Bronchial epithelial cell (primary cell): Measurements from ENCODE around the gene MAGI2. TPM values are rescaled to one million over a fixed set of nuclear protein-coding genes. Genes with fewer than 3 reads are reported as not detected.

Experiments
- DNase-seq: peaks from one replicate; pipeline ENCODE4 v3.0.0-alpha.2; 2010; ENCODE audit warnings: low read depth
- FAIRE-seq: peaks from 2 replicates; lab custom pipeline; 2011; peaks lifted over from hg19 to GRCh38; lab: Jason Lieb, UNC
- H3K27me3 ChIP-seq: 2 replicates; pipeline ENCODE4 v1.5.1; 2011; ENCODE audit warnings: low read length; ENCODE audit not compliant: control insufficient read depth, insufficient read depth
- H3K36me3 ChIP-seq: 2 replicates; pipeline ENCODE4 v1.5.1; 2011; ENCODE audit warnings: low read length; ENCODE audit not compliant: control insufficient read depth, insufficient read depth
- H3K4me3 ChIP-seq: 2 replicates; pipeline ENCODE4 v1.5.1; 2011; ENCODE audit warnings: mild to moderate bottlenecking, low read depth, low read length, control low read depth
- total RNA-seq: library from RNA; depleted of rRNA; stranded (reverse); fragments of >200 nt; gene quantifications from 2 replicates; pipeline ENCODE4 v1.2.1, GENCODE V29; 2014
- TF ChIP-seq, protein P1 (sequence below): IDR thresholded peaks from 2 replicates; pipeline ENCODE4 v1.5.1; 2011; ENCODE audit warnings: mild to moderate bottlenecking, moderate library complexity, low read length, control low read depth, inconsistent platforms; ENCODE audit not compliant: insufficient read depth, severe bottlenecking

Gene MAGI2
- total RNA-seq, 1 donor from 2014 or later, result 2.6 TPM

DNA sequence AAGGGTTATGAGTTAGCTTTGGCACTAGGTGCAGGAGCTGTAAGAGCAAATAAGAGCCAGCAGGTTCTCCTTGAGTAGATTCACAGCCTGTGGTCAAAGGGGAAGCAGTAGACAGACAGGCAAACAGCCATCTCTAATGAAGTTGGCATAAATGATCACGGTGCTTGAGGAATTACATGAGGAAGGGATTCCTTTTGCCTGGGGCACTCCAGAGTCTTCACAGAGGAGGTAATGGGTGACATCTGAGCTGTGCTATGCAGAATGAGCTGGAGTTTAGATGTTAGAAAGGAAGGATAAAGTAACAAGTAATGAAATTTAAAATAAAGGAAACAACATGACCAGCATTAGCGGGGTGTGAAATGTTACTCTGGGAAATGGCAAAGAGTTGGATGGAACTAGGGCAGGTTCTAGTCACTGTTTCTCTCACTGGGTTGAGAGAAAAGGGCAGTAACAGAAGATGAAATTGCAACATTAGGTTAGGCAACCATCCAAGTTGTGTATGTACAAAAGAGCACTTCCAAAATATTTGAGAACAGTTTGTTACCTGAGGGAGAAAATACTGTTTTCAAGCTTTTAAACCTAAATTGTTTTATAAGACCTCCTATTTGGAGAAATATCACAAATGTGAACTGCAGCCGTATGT lies 1041.1 kb downstream of the MAGI2 start:
- Histone ChIP-seq H3K27me3 (no peaks in the 10 kb centered on the region), H3K4me3 (no peak overlapping the region), H3K36me3 (no peaks in the 10 kb centered on the region)
- peak; percentile 3 for DNase-seq
- no peak for FAIRE-seq
- TF ChIP-seq, protein P1, sequence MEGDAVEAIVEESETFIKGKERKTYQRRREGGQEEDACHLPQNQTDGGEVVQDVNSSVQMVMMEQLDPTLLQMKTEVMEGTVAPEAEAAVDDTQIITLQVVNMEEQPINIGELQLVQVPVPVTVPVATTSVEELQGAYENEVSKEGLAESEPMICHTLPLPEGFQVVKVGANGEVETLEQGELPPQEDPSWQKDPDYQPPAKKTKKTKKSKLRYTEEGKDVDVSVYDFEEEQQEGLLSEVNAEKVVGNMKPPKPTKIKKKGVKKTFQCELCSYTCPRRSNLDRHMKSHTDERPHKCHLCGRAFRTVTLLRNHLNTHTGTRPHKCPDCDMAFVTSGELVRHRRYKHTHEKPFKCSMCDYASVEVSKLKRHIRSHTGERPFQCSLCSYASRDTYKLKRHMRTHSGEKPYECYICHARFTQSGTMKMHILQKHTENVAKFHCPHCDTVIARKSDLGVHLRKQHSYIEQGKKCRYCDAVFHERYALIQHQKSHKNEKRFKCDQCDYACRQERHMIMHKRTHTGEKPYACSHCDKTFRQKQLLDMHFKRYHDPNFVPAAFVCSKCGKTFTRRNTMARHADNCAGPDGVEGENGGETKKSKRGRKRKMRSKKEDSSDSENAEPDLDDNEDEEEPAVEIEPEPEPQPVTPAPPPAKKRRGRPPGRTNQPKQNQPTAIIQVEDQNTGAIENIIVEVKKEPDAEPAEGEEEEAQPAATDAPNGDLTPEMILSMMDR, result no peak

DNA sequence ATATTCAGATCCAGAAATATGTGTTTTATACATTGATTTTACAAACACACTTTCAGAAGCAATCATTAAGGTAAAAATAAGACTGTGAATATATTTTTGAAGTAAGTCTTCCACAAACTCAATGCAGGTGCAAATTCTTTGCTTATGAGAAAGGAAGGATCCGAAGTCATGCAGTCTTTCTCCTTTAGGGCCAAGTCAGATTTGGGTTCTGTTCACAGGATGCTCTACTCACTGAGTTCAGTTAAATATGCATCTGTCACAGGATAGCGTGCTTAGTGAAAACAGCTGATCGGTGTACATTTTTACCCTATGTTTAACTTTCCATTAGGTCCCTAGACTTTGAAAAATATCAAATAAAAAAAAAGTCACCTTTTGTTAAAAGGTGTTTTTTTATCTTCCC lies 1046.4 kb downstream of the MAGI2 start:
- no peaks in the 10 kb centered on the region for H3K27me3 ChIP-seq
- DNase-seq (no peak), FAIRE-seq (no peak)
- no peak overlapping the region for H3K4me3 ChIP-seq
- no peaks in the 10 kb centered on the region for H3K36me3 ChIP-seq
- TF ChIP-seq, protein P1, result no peak

DNA sequence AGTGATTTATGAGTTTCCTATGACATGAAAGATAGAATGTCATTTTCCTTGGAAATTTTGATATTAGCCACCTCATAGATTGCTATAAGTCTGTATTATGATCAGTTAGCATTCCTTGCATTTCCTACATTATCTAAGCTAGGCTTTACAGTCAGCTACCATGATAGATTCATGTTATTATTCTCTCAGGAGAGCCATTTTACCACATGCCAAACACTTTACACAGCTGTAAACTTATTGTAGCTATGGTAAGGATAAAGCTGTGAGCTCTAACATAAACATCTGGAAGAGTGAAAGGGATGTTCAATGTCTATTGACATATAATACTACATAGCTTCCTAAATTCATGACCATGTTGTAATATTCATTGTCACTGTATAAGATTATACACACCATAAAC lies 1046.9 kb downstream of the MAGI2 start:
- H3K4me3 ChIP-seq, result no peak overlapping the region
- TF ChIP-seq, protein P1, result no peak
- FAIRE-seq, result no peak
- no peaks in the 10 kb centered on the region for H3K36me3 ChIP-seq
- no peak for DNase-seq
- no peaks in the 10 kb centered on the region for H3K27me3 ChIP-seq

DNA sequence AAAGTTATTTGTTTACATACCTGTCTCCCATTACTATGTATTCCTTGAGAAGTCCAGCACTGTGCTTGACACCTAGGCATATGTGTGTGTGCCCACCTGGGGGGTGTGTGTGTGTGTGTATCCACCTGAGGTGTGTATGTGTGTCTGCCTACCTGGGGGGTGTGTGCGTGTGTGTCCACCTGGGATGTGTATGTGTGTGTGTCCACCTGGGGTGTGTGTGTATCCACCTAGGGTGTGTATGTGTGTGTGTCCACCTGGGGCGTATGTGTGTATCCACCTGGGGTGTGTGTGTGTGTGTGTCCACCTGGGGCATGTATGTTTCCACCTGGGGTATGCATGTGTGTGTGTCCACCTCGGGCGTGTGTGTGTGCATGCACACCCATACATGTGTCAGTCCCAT lies 1051.4 kb downstream of the MAGI2 start:
- FAIRE-seq (no peak), DNase-seq (no peak)
- no peaks in the 10 kb centered on the region for H3K27me3 ChIP-seq
- no peaks in the 10 kb centered on the region for H3K36me3 ChIP-seq
- no peak overlapping the region for H3K4me3 ChIP-seq
- TF ChIP-seq, protein P1, result no peak

DNA sequence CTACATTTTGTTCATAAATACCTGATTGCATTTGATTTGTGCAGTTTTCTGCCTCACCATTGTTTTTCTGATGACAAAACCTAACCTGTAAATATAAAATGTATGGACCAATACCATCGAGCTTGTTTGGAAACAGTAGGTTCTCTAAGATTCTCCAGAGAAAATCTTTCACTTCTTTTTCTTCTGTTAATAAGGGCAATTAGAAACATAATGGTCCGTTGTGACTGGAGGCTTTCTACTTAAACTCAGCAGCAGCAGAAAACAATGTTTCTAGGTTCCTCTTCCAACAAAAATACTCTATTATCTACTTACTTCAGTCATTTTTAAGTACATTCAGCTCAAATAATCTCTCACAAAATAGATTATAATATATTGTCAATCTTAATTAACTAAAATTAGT lies 1053.4 kb downstream of the MAGI2 start:
- Histone ChIP-seq H3K4me3 (no peak overlapping the region), H3K27me3 (no peaks in the 10 kb centered on the region), H3K36me3 (no peaks in the 10 kb centered on the region)
- TF ChIP-seq, protein P1, result no peak
- FAIRE-seq, result no peak
- DNase-seq, result no peak
